ENCODE data around the gene KRTAP10-8. TPM values are rescaled to one million over a fixed set of nuclear protein-coding genes. Genes with fewer than 3 reads are reported as not detected.

Gene KRTAP10-8
- total RNA-seq, 1 experiment from 2014 or later, result not detected

- H3K27ac Mint-ChIP-seq, result no peak overlapping the region
- no peak overlapping the region for H3K4me3 Mint-ChIP-seq
- CTCF ChIA-PET, result no interaction called here
- H3K4me1 Mint-ChIP-seq, result peaks cover 17% of the 10 kb centered on the region
- ATAC-seq (no peak), DNase-seq (ENCODE audit: low spot score) (no peak)
- H3K9me3 Mint-ChIP-seq, result peaks cover 33% of the 10 kb centered on the region
- H3K36me3 Mint-ChIP-seq, result peaks cover 25% of the 10 kb centered on the region
- POLR2A ChIA-PET, result no interaction called here
- no peak for TF ChIP-seq HMGXB4 (CRISPR knock-in tag; IDR thresholded peaks at IDR 0.05)
- TF ChIP-seq ATF3 (CRISPR knock-in tag; conservative IDR thresholded peaks at IDR 0.05), result no peak
- no peak for TF ChIP-seq NFYB (CRISPR knock-in tag; conservative IDR thresholded peaks at IDR 0.05; ENCODE audit: low read depth)
- no peak for TF ChIP-seq HMGA2 (CRISPR knock-in tag; IDR thresholded peaks at IDR 0.05)
- no peak for TF ChIP-seq GTF2I (CRISPR knock-in tag; conservative IDR thresholded peaks at IDR 0.05)
- no peak for TF ChIP-seq ZNF219 (CRISPR knock-in tag; IDR thresholded peaks at IDR 0.05; ENCODE audit: borderline replicate concordance)
- TF ChIP-seq SMAD4 (CRISPR knock-in tag; IDR thresholded peaks at IDR 0.05), result no peak
- TF ChIP-seq, protein P1, sequence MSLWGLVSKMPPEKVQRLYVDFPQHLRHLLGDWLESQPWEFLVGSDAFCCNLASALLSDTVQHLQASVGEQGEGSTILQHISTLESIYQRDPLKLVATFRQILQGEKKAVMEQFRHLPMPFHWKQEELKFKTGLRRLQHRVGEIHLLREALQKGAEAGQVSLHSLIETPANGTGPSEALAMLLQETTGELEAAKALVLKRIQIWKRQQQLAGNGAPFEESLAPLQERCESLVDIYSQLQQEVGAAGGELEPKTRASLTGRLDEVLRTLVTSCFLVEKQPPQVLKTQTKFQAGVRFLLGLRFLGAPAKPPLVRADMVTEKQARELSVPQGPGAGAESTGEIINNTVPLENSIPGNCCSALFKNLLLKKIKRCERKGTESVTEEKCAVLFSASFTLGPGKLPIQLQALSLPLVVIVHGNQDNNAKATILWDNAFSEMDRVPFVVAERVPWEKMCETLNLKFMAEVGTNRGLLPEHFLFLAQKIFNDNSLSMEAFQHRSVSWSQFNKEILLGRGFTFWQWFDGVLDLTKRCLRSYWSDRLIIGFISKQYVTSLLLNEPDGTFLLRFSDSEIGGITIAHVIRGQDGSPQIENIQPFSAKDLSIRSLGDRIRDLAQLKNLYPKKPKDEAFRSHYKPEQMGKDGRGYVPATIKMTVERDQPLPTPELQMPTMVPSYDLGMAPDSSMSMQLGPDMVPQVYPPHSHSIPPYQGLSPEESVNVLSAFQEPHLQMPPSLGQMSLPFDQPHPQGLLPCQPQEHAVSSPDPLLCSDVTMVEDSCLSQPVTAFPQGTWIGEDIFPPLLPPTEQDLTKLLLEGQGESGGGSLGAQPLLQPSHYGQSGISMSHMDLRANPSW (CRISPR knock-in tag; conservative IDR thresholded peaks at IDR 0.05; ENCODE audit: low read depth), result no peak
- no peak for TF ChIP-seq CREM (CRISPR knock-in tag; IDR thresholded peaks at IDR 0.05)
- peaks cover 6% of the 10 kb centered on the region for H3K27me3 Mint-ChIP-seq (ENCODE audit: low read depth)
Observed at GRCh38 chr21:44576025-44576420, 35.9 kb upstream of the KRTAP10-8 start.

DNA sequence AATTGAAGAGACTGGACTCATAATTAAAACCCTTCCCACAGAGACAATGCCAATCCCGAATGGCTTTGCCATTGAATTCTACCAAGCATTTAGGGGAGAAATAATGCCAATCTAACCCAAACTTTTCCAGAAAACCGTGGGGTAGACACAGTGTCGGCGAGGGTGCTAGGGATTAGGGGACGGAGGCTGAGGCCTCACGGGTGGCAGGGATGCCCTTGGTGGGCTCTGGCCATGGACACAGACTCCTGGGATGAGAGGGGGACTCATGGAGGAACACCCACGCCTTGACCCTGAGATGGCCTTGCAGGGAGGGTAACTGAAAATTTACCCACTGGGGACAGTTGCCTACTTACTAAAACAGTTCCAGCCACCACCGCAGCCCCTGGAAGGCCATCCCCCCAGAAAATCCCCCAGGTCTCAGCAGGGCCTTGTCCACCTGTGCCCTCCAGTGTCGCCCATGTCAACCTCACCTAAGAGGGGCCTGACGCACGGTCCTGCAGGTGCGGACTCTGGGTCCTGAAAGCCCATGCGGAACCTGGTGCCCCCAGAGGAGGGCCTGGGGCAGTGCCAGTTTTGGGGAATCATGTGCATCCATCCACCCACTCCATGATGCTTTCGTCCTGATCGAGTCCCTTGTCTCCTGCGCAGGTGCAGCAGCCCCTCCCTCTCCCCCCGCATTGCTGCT lies 33.4 kb upstream of the KRTAP10-8 start:
- CTCF ChIA-PET, result interaction anchor here (2.2 kb wide), 1 partner anchor 215 kb away, joined by 9 read pairs; no protein-coding TSS in a partner anchor
- DNase-seq (ENCODE audit: low spot score) (no peak), ATAC-seq (no peak)
- Mint-ChIP-seq H3K4me1 (peaks cover 17% of the 10 kb centered on the region), H3K27ac (no peak overlapping the region), H3K36me3 (peaks cover 21% of the 10 kb centered on the region), H3K9me3 (peaks cover 33% of the 10 kb centered on the region), H3K27me3 (ENCODE audit: low read depth) (no peaks in the 10 kb centered on the region; the same call in 1 of the 2 replicates), H3K4me3 (no peak overlapping the region)
- POLR2A ChIA-PET, result no interaction called here
- TF ChIP-seq ETV6 (CRISPR knock-in tag; IDR thresholded peaks at IDR 0.05), result no peak
- TF ChIP-seq, protein P2, sequence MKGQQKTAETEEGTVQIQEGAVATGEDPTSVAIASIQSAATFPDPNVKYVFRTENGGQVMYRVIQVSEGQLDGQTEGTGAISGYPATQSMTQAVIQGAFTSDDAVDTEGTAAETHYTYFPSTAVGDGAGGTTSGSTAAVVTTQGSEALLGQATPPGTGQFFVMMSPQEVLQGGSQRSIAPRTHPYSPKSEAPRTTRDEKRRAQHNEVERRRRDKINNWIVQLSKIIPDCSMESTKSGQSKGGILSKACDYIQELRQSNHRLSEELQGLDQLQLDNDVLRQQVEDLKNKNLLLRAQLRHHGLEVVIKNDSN (CRISPR knock-in tag; IDR thresholded peaks at IDR 0.05), result no peak
- TF ChIP-seq, protein P3, sequence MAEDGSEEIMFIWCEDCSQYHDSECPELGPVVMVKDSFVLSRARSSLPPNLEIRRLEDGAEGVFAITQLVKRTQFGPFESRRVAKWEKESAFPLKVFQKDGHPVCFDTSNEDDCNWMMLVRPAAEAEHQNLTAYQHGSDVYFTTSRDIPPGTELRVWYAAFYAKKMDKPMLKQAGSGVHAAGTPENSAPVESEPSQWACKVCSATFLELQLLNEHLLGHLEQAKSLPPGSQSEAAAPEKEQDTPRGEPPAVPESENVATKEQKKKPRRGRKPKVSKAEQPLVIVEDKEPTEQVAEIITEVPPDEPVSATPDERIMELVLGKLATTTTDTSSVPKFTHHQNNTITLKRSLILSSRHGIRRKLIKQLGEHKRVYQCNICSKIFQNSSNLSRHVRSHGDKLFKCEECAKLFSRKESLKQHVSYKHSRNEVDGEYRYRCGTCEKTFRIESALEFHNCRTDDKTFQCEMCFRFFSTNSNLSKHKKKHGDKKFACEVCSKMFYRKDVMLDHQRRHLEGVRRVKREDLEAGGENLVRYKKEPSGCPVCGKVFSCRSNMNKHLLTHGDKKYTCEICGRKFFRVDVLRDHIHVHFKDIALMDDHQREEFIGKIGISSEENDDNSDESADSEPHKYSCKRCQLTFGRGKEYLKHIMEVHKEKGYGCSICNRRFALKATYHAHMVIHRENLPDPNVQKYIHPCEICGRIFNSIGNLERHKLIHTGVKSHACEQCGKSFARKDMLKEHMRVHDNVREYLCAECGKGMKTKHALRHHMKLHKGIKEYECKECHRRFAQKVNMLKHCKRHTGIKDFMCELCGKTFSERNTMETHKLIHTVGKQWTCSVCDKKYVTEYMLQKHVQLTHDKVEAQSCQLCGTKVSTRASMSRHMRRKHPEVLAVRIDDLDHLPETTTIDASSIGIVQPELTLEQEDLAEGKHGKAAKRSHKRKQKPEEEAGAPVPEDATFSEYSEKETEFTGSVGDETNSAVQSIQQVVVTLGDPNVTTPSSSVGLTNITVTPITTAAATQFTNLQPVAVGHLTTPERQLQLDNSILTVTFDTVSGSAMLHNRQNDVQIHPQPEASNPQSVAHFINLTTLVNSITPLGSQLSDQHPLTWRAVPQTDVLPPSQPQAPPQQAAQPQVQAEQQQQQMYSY (CRISPR knock-in tag; IDR thresholded peaks at IDR 0.05), result no peak
- no peak for TF ChIP-seq FOXP4 (CRISPR knock-in tag; IDR thresholded peaks at IDR 0.05)
- TF ChIP-seq ZNF219 (CRISPR knock-in tag; IDR thresholded peaks at IDR 0.05; ENCODE audit: borderline replicate concordance), result no peak
- TF ChIP-seq NFE2L1 (CRISPR knock-in tag; IDR thresholded peaks at IDR 0.05), result no peak
- TF ChIP-seq ARID4B (CRISPR knock-in tag; IDR thresholded peaks at IDR 0.05; ENCODE audit: borderline replicate concordance), result no peak
- no peak for TF ChIP-seq ZNF138 (CRISPR knock-in tag; conservative IDR thresholded peaks at IDR 0.05)
- no peak for TF ChIP-seq RELA (CRISPR knock-in tag; IDR thresholded peaks at IDR 0.05; ENCODE audit: borderline replicate concordance)
- TF ChIP-seq ZNF121 (CRISPR knock-in tag; IDR thresholded peaks at IDR 0.05), result no peak
- TF ChIP-seq MXD4 (CRISPR knock-in tag; IDR thresholded peaks at IDR 0.05; ENCODE audit: borderline replicate concordance), result no peak
